NCI-H2227 treated with DMSO at 0.1 percent for 48 hours (cell line): Measurements from ENCODE around the gene PDE3A.
"Not testable (repeated sequence)": the region's sequence is repeated elsewhere in the genome, so short reads cannot be mapped to it uniquely, and the experiment has no call there.

Experiments used
- DNase-seq: peaks from one replicate; lab custom pipeline; 2025; lab: John Stamatoyannopoulos, UW

Gene PDE3A

GRCh38 chr12:20615020-20615419, 246.7 kb downstream of the PDE3A start:
- DNase-seq: not testable (repeated sequence)

- DNase-seq: no peak
These were observed 247.8 kb downstream of the PDE3A start for GRCh38 chr12:20616093-20616492.

- DNase-seq: no peak
These were observed 251.9 kb downstream of the PDE3A start for GRCh38 chr12:20620261-20620660.

GRCh38 chr12:20624718-20625117, 256.4 kb downstream of the PDE3A start:
- DNase-seq: no peak

DNA sequence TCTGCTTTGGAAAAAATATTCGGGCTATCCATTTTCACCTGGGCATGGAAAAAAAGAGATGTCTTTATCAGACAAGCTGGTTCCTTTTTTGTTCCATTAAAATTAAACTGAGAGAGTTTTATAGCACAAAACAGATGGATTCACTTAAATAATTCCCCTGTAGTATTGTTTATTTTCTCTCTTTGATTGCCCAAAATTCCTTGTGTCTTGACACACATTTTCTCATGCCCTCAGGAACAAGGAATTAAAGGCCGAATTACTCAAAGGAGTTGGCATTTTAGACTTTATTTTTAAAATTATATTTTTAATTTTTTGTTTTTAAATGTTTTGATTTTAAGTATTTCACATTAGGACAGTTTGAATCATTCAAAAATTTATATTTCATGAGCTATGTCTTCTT, 257.2 kb downstream of the PDE3A start:
- DNase-seq: no peak

- DNase-seq: no peak
These were observed 258.8 kb downstream of the PDE3A start for GRCh38 chr12:20627001-20627588.

GRCh38 chr12:20628226-20628787, 260.0 kb downstream of the PDE3A start:
- DNase-seq: no peak

DNA sequence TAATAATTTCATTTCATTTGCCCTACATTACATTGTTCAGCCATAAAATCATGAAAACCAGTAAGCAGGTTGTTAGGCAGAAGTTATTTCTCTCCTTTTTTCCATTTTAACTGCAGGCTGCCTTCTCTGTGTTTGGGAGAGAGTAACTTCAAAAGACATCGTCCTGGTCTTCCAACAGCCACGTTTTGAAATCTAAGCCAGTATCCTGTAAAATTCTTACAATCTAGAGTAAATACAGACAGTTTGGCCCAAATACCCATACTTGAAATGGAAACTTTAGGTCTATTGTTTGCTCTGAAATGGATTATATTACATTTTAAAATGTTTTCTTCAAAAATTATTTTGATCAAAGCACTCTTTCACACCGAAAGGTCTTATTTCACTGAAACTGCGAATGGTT, 260.7 kb downstream of the PDE3A start:
- DNase-seq: no peak

- no peak for DNase-seq
These were observed 261.2 kb downstream of the PDE3A start for GRCh38 chr12:20629414-20630156.

- DNase-seq: no peak
These were observed 263.4 kb downstream of the PDE3A start for GRCh38 chr12:20631711-20632110.

GRCh38 chr12:20641106-20641505, 272.8 kb downstream of the PDE3A start:
- DNase-seq: no peak

DNA sequence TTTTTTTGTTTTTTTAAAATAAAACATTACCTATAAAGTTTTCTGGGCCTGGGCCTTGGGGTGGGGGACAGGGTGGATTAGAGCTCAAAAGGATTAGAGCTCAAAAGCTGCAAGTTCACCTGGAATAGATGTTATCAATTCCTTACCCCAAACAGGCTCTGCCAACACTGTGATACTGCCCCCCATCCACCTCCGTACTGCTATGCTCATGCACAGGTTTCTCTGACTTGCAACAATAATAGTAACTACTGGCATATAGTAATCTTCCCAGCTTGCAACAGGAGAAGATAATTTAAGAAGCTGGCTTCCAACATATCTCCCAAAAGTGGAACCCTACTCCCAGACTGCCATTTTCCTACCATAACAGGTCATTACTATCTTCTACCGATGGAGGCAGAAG, 275.5 kb downstream of the PDE3A start:
- DNase-seq: no peak

DNA sequence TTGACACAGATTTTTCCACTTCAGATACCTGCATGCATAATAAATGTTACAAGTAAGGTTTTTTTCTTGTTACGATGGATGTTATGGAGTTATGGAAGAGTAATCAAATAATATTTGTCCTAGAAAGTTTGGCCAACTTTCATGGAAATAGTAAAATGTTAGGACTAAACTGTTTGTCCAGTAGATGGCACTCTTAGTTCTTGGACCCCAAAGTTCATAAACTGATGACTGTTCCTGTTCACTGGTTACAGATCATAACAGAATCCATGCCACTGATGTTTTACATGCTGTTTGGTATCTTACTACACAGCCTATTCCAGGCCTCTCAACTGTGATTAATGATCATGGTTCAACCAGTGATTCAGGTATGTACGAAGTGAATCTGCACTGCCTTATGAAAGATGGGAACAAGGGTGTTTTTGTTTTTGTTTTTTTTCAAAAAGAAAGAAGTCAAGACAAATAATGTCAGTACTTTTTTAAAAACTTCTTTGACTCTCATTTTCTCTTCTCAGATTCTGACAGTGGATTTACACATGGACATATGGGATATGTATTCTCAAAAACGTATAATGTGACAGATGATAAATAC, 278.0 kb downstream of the PDE3A start:
- DNase-seq: no peak

- DNase-seq: no peak
These were observed 285.5 kb downstream of the PDE3A start for GRCh38 chr12:20653871-20654270.

- no peak for DNase-seq
These were observed 288.3 kb downstream of the PDE3A start for GRCh38 chr12:20656600-20656999.

GRCh38 chr12:20657496-20657895, 289.2 kb downstream of the PDE3A start:
- DNase-seq: no peak

- no peak for DNase-seq
These were observed 313.0 kb downstream of the PDE3A start for GRCh38 chr12:20681334-20681733.

GRCh38 chr12:20695232-20695631, 326.9 kb downstream of the PDE3A start, which contains the start of gene SLCO1C1:
Gene SLCO1C1 (plus strand): TSS chr12:20695332. CDS start chr12:20699577, 4,245 bp downstream.
- no peak for DNase-seq

DNA sequence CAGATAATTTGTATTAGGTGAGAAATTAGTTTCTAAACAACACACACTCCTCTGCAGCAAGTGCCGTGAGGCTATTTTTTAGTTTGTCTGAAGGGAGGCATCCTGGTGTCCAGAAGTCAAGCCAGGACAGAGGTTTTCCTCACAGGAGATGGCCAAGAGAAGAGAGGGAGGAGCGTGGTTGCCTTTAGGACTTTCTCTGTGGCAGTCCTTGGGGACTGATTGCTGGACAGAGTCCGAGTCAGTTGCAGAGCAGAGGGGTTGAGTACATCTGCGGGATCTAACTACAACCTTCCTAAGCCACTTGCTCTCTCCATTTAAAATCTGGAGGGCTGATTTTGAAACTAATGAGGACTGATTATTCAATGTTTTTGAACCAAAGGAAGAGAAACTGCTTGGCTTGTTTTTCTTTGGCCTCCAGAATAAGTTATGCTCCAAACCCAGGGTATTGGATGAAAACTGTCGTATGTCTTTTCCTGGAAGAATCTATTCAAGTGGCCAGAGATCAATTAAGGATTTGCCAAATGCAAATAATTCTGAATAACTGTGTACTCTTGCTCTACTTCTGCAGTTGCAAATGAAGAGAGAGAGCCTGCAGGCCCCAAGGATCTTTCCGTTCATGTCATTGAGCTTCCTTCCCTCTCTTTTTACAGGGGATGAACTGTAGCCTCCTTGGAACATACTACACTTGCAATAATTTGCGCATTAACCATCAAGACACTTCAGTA, 328.0 kb downstream of the PDE3A start:
- DNase-seq: no peak

GRCh38 chr12:20701106-20701505, 332.8 kb downstream of the PDE3A start:
- no peak for DNase-seq

GRCh38 chr12:20704860-20705259, 336.5 kb downstream of the PDE3A start:
- no peak for DNase-seq

- no peak for DNase-seq
These were observed 343.5 kb downstream of the PDE3A start for GRCh38 chr12:20711846-20712245.
